HL-60 (cell line): ENCODE measurements around the gene NDUFA3.

ENCODE experiments used
- DNase-seq, 2 experiments: peaks; one replicate each; pipeline ENCODE4 v3.0.0-alpha.2; 2010 to 2020; ENCODE audit warnings: low read depth in 1 of 2, low spot score in 1 of 2
- H3K27ac ChIP-seq: fragments of 250-450 bp; sonication (Bioruptor Pico); replicated peaks from 2 replicates; pipeline ENCODE4 v1.5.1; 2020; ENCODE audit warnings: mild to moderate bottlenecking, moderate library complexity
- H3K27me3 ChIP-seq: fragments of 250-450 bp; sonication (Bioruptor Pico); 2 replicates; pipeline ENCODE4 v1.5.1; 2021; ENCODE audit warnings: mild to moderate bottlenecking, moderate library complexity; ENCODE audit not compliant: insufficient read depth, poor library complexity, severe bottlenecking
- H3K4me3 ChIP-seq: replicated peaks from 2 replicates; pipeline ENCODE4 v1.5.1; 2011; ENCODE audit warnings: mild to moderate bottlenecking, control low read depth, low read length; ENCODE audit not compliant: insufficient read depth
- GABPA ChIP-seq: IDR thresholded peaks from 2 replicates; pipeline ENCODE4 v1.6.1; 2012; ENCODE audit warnings: low read depth
- POLR2AphosphoS5 ChIP-seq: IDR thresholded peaks from 2 replicates; pipeline ENCODE4 v1.6.1; 2012; ENCODE audit warnings: low read depth
- SPI1 ChIP-seq: IDR thresholded peaks from 2 replicates; pipeline ENCODE4 v1.6.1; 2012; ENCODE audit warnings: low read depth, mild to moderate bottlenecking, borderline replicate concordance
- TF ChIP-seq, protein P1 (sequence below): IDR thresholded peaks from 2 replicates; pipeline ENCODE4 v1.6.1; 2012; ENCODE audit warnings: low read depth; ENCODE audit not compliant: insufficient replicate concordance
- TF ChIP-seq, protein P2 (sequence below): IDR thresholded peaks from one replicate; pipeline ENCODE4 v1.5.1; 2011; ENCODE audit warnings: low read length, control low read depth, inconsistent platforms; ENCODE audit not compliant: insufficient read depth

NDUFA3 gene

DNA sequence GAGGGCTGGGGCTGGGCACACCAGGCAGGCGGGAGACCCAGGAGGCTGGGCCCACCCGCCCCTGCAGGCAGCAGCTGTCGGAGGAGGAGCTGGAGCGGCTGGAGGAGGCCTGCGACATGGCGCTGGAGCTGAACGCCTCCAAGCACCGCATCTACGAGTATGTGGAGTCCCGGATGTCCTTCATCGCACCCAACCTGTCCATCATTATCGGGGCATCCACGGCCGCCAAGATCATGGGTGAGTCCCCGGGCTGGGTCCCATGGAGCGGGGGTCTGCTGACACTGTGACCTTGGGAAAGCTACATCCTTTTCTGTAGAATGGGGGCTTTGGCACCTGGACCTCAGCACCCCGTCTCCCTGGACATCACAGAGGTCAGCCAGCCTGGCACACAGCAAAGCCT lies 21.0 kb downstream of the NDUFA3 start:
- Histone ChIP-seq H3K27me3 (no peaks in the 10 kb centered on the region), H3K4me3 (no peak overlapping the region), H3K27ac (no peak overlapping the region)
- TF ChIP-seq POLR2AphosphoS5 (no peak), GABPA (no peak), SPI1 (no peak)
- TF ChIP-seq, protein P1, sequence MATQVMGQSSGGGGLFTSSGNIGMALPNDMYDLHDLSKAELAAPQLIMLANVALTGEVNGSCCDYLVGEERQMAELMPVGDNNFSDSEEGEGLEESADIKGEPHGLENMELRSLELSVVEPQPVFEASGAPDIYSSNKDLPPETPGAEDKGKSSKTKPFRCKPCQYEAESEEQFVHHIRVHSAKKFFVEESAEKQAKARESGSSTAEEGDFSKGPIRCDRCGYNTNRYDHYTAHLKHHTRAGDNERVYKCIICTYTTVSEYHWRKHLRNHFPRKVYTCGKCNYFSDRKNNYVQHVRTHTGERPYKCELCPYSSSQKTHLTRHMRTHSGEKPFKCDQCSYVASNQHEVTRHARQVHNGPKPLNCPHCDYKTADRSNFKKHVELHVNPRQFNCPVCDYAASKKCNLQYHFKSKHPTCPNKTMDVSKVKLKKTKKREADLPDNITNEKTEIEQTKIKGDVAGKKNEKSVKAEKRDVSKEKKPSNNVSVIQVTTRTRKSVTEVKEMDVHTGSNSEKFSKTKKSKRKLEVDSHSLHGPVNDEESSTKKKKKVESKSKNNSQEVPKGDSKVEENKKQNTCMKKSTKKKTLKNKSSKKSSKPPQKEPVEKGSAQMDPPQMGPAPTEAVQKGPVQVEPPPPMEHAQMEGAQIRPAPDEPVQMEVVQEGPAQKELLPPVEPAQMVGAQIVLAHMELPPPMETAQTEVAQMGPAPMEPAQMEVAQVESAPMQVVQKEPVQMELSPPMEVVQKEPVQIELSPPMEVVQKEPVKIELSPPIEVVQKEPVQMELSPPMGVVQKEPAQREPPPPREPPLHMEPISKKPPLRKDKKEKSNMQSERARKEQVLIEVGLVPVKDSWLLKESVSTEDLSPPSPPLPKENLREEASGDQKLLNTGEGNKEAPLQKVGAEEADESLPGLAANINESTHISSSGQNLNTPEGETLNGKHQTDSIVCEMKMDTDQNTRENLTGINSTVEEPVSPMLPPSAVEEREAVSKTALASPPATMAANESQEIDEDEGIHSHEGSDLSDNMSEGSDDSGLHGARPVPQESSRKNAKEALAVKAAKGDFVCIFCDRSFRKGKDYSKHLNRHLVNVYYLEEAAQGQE = no peak
- TF ChIP-seq, protein P2, sequence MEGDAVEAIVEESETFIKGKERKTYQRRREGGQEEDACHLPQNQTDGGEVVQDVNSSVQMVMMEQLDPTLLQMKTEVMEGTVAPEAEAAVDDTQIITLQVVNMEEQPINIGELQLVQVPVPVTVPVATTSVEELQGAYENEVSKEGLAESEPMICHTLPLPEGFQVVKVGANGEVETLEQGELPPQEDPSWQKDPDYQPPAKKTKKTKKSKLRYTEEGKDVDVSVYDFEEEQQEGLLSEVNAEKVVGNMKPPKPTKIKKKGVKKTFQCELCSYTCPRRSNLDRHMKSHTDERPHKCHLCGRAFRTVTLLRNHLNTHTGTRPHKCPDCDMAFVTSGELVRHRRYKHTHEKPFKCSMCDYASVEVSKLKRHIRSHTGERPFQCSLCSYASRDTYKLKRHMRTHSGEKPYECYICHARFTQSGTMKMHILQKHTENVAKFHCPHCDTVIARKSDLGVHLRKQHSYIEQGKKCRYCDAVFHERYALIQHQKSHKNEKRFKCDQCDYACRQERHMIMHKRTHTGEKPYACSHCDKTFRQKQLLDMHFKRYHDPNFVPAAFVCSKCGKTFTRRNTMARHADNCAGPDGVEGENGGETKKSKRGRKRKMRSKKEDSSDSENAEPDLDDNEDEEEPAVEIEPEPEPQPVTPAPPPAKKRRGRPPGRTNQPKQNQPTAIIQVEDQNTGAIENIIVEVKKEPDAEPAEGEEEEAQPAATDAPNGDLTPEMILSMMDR = no peak
- DNase-seq = no peak

DNA sequence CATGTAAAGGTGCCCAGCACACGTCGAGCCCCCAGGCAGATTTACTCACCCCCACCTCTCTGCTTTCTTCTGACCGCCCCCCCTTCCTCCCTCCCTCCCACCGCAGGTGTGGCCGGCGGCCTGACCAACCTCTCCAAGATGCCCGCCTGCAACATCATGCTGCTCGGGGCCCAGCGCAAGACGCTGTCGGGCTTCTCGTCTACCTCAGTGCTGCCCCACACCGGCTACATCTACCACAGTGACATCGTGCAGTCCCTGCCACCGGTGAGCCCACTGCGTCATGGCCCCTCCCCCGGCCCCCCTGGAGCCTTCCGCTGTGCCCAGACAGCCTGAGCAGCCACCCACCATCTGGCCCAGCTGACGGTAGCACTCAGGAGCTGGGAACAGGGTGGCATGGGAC lies 21.7 kb downstream of the NDUFA3 start:
- no peaks in the 10 kb centered on the region for H3K27me3 ChIP-seq
- no peak overlapping the region for H3K4me3 ChIP-seq
- no peak for TF ChIP-seq POLR2AphosphoS5
- DNase-seq = no peak
- no peak overlapping the region for H3K27ac ChIP-seq

DNA sequence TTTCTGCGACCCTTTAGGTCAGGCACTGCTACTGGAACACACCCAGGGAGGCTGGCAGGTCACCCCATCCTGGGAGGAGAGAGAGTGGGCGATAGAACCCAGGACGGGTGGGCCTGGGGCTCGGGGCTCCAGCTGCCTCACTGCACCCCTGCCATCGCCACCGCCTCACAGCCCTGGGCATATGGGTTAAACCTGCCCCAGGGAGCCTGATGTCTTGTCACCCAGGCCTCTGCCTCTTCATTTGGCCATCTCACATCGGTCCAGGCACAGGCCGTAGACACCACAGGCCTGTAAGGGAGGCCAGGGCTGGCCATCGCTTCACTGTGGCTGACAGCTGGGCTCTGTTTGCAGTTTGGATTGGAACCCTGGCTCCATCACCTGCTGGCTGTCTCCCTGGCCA lies 23.1 kb downstream of the NDUFA3 start:
- no peak overlapping the region for H3K4me3 ChIP-seq
- no peak for DNase-seq
- no peak overlapping the region for H3K27ac ChIP-seq
- TF ChIP-seq, protein P1 = no peak
- TF ChIP-seq SPI1 (no peak), GABPA (no peak), POLR2AphosphoS5 (no peak)
- TF ChIP-seq, protein P2 = no peak
- H3K27me3 ChIP-seq = no peaks in the 10 kb centered on the region

DNA sequence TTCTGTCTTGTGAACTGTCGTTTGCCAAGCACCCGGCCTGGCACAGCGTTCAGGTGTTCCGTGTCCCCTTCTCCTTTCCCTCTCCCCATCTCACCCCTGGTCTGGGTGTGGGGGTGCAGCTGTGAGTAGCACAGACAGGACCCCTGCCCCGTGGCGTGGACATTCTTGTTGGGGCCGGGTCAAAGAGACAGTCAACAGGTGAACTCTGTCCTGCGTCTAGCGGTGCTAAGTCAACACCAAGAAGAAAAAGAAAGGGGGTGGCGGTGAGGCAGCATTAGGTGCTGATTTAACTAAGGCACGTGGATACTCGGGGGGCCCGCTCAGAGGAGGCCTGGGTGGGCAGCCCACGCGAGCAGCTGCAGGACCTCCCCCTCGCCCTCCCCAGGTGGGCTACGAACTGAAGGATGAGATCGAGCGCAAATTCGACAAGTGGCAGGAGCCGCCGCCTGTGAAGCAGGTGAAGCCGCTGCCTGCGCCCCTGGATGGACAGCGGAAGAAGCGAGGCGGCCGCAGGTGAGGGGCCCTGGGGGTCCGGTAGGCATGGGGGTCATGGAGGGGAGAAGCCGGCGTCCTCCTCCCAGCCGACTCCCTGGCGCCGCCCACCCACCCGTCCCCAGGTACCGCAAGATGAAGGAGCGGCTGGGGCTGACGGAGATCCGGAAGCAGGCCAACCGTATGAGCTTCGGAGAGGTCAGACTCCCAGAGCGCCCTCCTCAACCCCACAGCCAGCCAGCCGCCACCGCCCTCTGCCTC lies 25.2 kb downstream of the NDUFA3 start:
- DNase-seq = no peak
- Histone ChIP-seq H3K4me3 (no peak overlapping the region), H3K27me3 (no peaks in the 10 kb centered on the region), H3K27ac (no peak overlapping the region)
- no peak for TF ChIP-seq GABPA

DNA sequence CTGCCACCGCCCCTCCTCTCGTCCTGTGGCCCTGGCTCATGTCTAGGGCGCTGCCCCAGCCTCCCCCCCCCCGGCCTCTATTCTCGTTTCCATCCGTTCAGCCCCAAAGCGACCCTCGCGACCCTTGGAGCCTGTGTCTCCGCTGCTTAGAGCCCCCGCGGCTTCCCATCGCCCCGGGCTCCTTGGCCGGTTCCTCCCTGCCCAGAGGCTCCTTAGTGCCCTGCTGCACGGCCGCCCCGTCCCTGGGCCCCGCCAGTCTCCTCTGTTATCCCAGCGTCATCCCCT lies 25.7 kb downstream of the NDUFA3 start:
- no peak for DNase-seq
- H3K27me3 ChIP-seq = no peaks in the 10 kb centered on the region
- H3K27ac ChIP-seq = no peak overlapping the region
- no peak overlapping the region for H3K4me3 ChIP-seq
- TF ChIP-seq, protein P1 = no peak
